CD8-positive, alpha-beta memory T cell (primary cell): ENCODE data around the gene DPF1. TPM values are rescaled to one million over a fixed set of nuclear protein-coding genes. Genes with fewer than 3 reads are reported as not detected.
"Not testable (repeated sequence)": the region's sequence is repeated elsewhere in the genome, so short reads cannot be mapped to it uniquely, and the experiment has no call there.

Source experiments
- CTCF ChIA-PET: fragments of 350-600 bp; sonication (Branson Sonifier 250); formaldehyde crosslinking; loops from one replicate; lab custom pipeline; 2021; ENCODE audit warnings: antibody characterized with exemption; lab: Charles Lee
- POLR2A ChIA-PET: fragments of 350-600 bp; sonication (Branson Sonifier 250); formaldehyde crosslinking; loops from one replicate; lab custom pipeline; 2021; ENCODE audit warnings: antibody characterized with exemption; lab: Charles Lee
- DNase-seq, 5 donors: peaks; one replicate each; pipeline versions ENCODE4 v3.0.0 to v3.0.0-alpha.2; 2020 to 2022; ENCODE audit warnings: mixed read lengths in 1 of 5
- H3K27ac ChIP-seq: one replicate; pipeline ENCODE4 v1.7.0; 2013; ENCODE audit warnings: low read depth, mild to moderate bottlenecking, low read length, moderate library complexity
- H3K27me3 ChIP-seq: 2 replicates; pipeline ENCODE4 v1.7.0; 2013; ENCODE audit warnings: low read length, mild to moderate bottlenecking; ENCODE audit not compliant: insufficient read depth, poor library complexity, severe bottlenecking
- H3K36me3 ChIP-seq: 2 replicates; pipeline ENCODE4 v1.7.0; 2013; ENCODE audit warnings: mild to moderate bottlenecking, low read length, moderate library complexity; ENCODE audit not compliant: insufficient read depth
- H3K4me1 ChIP-seq: 2 replicates; pipeline ENCODE4 v1.7.0; 2013; ENCODE audit warnings: mild to moderate bottlenecking, low read length, moderate library complexity; ENCODE audit not compliant: insufficient read depth
- H3K4me3 ChIP-seq: 2 replicates; pipeline ENCODE4 v1.7.0; 2013; ENCODE audit warnings: mild to moderate bottlenecking, low read length
- H3K9me3 ChIP-seq: 2 replicates; pipeline ENCODE4 v1.7.0; 2013; ENCODE audit warnings: mild to moderate bottlenecking, low read length
- H3K27ac Mint-ChIP-seq, 8 donors: one replicate each; pipeline ENCODE4 v1.8.0; 2020 to 2021; ENCODE audit warnings: mixed read lengths in 8 of 8, mild to moderate bottlenecking in 6 of 8, inconsistent platforms in 3 of 8, moderate library complexity in 3 of 8
- H3K27me3 Mint-ChIP-seq, 2 donors: one replicate each; pipeline ENCODE4 v1.8.0; 2020 to 2021; ENCODE audit warnings: mixed read lengths in 2 of 2, mild to moderate bottlenecking in 1 of 2, moderate library complexity in 1 of 2
- H3K36me3 Mint-ChIP-seq, 3 donors: one replicate each; pipeline ENCODE4 v1.8.0; 2020 to 2021; ENCODE audit warnings: mixed read lengths in 3 of 3, inconsistent platforms in 1 of 3, mild to moderate bottlenecking in 1 of 3
- H3K4me1 Mint-ChIP-seq, 3 donors: one replicate each; pipeline ENCODE4 v1.8.0; 2020 to 2021; ENCODE audit warnings: mixed read lengths in 3 of 3, inconsistent platforms in 1 of 3, mild to moderate bottlenecking in 1 of 3
- H3K4me3 Mint-ChIP-seq, 7 donors: one replicate each; pipeline ENCODE4 v1.8.0; 2020 to 2021; ENCODE audit warnings: mixed read lengths in 7 of 7, mild to moderate bottlenecking in 6 of 7, moderate library complexity in 4 of 7, inconsistent platforms in 2 of 7
- H3K9me3 Mint-ChIP-seq, 5 donors: one replicate each; pipeline ENCODE4 v1.8.0; 2020 to 2022; ENCODE audit warnings: mixed read lengths in 5 of 5, mild to moderate bottlenecking in 3 of 5, moderate library complexity in 2 of 5, inconsistent platforms in 1 of 5
- polyA plus RNA-seq: library from polyadenylated mRNA; unstranded; fragments of 300-500 nt; fragmentation: Illumina TruSeq; gene quantifications from one replicate; pipeline ENCODE4 v1.2.3, GENCODE V29; 2021
- total RNA-seq, 2 experiments: library from RNA; stranded (reverse); gene quantifications; one replicate each; pipeline ENCODE4 v1.2.3, GENCODE V29; 2021

The DPF1 gene
- total and polyA plus RNA-seq, 3 experiments from 2014 or later = 0.78 to 1.1 TPM; not detected in 1

DNA sequence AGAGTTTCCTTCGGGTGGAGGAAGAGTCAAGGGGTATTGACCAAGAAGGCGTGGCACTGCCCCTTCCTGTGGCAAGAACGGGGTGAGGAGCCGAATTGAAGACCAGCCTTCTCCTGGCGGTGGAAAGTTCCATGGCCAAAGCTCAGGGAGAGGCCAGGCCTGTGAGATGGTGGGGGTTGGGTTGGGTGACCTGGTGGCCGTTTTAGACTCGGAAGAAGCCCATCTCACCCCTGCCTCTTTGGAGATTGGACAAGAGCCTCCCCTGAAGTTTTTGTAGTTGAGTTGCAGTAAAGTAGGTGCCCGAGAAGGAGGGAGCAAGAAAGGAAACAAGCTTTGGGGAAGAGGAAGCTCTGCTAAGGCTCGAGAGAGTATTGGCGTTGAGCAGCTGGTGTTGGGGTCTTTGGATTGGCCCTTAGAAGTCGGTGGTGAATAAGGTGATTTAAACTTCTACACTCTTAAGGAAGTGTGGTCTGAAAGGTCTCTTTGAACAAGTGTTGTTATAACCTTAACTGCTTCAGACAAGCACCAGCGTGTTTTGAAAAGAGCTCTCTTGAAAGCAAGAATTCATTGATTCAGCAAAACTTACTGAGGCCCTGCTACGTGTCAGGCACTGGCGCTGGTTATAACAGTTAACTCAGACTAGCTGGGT, 41.3 kb upstream of the DPF1 start:
- CTCF ChIA-PET = interaction anchor here (0.7 to 1.2 kb wide), 2 partner anchors 50 to 109 kb away, joined by 4 read pairs; partner anchors contain the start of gene PSMD8
- H3K27ac ChIP-seq = no peak overlapping the region

DNA sequence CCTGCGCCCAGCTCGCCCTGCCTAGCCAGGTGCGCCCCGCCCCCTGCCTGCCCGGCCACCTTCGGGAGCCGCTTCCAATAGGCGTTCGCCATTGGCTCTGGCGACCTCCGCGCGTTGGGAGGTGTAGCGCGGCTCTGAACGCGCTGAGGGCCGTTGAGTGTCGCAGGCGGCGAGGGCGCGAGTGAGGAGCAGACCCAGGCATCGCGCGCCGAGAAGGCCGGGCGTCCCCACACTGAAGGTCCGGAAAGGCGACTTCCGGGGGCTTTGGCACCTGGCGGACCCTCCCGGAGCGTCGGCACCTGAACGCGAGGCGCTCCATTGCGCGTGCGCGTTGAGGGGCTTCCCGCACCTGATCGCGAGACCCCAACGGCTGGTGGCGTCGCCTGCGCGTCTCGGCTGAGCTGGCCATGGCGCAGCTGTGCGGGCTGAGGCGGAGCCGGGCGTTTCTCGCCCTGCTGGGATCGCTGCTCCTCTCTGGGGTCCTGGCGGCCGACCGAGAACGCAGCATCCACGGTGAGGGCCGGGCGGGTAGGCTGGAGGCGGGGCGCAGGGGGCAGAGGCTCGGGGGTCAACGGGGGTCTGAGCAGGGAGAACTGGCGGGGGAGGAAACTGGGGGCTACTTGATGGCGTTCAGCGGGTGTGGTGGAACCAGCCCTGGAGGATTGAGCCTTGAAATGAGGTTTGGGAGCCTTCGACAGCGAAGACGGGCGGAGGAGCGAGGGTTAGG, 40.6 kb upstream of the DPF1 start, which contains the start of gene SPINT2:
SPINT2 (plus strand) TSS at position 88 of the 727 bp plus-strand sequence; CDS start at position 408, 320 bp downstream.
- peak in 2 of 5 donors; percentile 45 to 72 for DNase-seq
- Mint-ChIP-seq H3K4me1 (peaks cover 18 to 27% (median 19%) of the 10 kb centered on the region in 3 donors), H3K4me3 (peak within 1 kb of the TSS; percentile 76 to 91 (median 84)), H3K27ac (peak within 1 kb of the TSS in 7 of 8 donors; percentile 70 to 94 (median 84)), H3K27me3 (peaks cover 4 to 12% of the 10 kb centered on the region in 2 donors), H3K36me3 (no peaks in the 10 kb centered on the region), H3K9me3 (peaks cover 0 to 2% (median 0%) of the 10 kb centered on the region in 5 donors)
- Histone ChIP-seq H3K27me3 (no peaks in the 10 kb centered on the region), H3K4me3 (peak within 1 kb of the TSS; percentile 55), H3K36me3 (no peaks in the 10 kb centered on the region), H3K9me3 (no peaks in the 10 kb centered on the region), H3K4me1 (peaks cover 17% of the 10 kb centered on the region), H3K27ac (no peak within 1 kb of the TSS)
- CTCF ChIA-PET = interaction anchor here (0.7 to 2.0 kb wide), 3 partner anchors 20 to 110 kb away, joined by 4 to 7 read pairs (median 4); partner anchors contain the start of gene PSMD8
- POLR2A ChIA-PET = interaction anchor here (0.5 to 0.7 kb wide), 2 partner anchors 51 to 1182 kb away, joined by 3 to 9 read pairs; no protein-coding TSS in a partner anchor

More for the DNA sequence above, 41.3 kb upstream of the DPF1 start:
- Mint-ChIP-seq H3K4me3 (peak overlapping the region; percentile 64 to 91 (median 82)), H3K9me3 (peaks cover 0 to 2% (median 0%) of the 10 kb centered on the region in 5 donors), H3K27ac (peak overlapping the region in 5 of 8 donors; percentile 70 to 85 (median 77)), H3K4me1 (peaks cover 18 to 27% (median 19%) of the 10 kb centered on the region in 3 donors), H3K36me3 (no peaks in the 10 kb centered on the region), H3K27me3 (peaks cover 4 to 11% of the 10 kb centered on the region in 2 donors)
- DNase-seq = peak in 1 of 5 donors; percentile 57
- POLR2A ChIA-PET = no interaction called here
- H3K9me3 ChIP-seq = no peaks in the 10 kb centered on the region
- H3K4me1 ChIP-seq = peaks cover 17% of the 10 kb centered on the region
- no peaks in the 10 kb centered on the region for H3K36me3 ChIP-seq
- peak overlapping the region; percentile 48 for H3K4me3 ChIP-seq
- H3K27me3 ChIP-seq = no peaks in the 10 kb centered on the region

DNA sequence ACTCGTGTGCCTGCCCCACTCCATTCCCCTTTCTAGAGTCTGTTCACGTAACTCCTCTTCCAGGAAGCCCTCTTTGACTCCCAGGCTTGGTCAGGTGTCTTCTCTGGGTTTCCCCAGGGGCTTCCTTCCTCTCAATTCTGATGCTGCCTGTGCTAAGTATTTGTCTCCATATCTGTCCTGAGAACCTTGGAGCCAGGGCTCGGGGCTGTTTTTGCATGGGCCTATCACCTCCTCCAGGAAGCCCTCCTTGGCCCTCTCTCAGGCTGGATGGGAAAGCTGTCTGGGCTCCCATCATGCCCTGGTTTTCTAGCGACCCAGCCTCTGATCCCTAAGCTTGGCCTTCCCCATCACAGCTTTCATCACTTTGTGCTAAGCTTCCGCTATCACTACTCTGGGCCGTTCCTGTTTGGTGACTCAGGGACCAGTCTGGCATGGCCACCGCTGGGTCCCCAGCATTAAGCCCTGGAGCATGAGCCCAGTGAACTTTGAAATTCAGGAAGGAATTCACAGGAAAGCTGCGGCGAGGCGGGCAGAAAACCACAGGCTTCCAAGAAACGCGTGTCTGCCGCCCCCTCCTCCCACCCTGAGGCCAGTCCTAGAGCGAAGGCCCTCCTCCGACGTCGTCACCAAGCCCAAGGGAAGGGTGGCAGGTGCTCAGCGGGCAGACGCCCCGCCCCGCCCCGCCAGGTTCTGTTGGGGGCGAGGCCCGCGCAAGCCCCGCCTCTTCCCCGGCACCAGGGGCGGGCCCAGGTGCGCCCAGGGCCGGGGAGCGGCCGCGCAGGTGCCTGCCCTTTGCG, 39.9 kb upstream of the DPF1 start:
- ChIA-PET CTCF (interaction anchor here (2.0 kb wide), 1 partner anchor 20 kb away, joined by 7 read pairs; no protein-coding TSS in a partner anchor), POLR2A (interaction anchor here (0.5 to 0.7 kb wide), 2 partner anchors 51 to 1183 kb away, joined by 3 to 9 read pairs; no protein-coding TSS in a partner anchor)
- DNase-seq = peak; percentile 39 to 82 (median 73)
- Histone ChIP-seq H3K36me3 (no peaks in the 10 kb centered on the region), H3K27me3 (no peaks in the 10 kb centered on the region), H3K4me1 (peaks cover 17% of the 10 kb centered on the region), H3K9me3 (no peaks in the 10 kb centered on the region), H3K4me3 (peak overlapping the region; percentile 55), H3K27ac (no peak overlapping the region)
- peaks cover 0 to 2% (median 0%) of the 10 kb centered on the region in 5 donors for H3K9me3 Mint-ChIP-seq
- peaks cover 18 to 27% (median 19%) of the 10 kb centered on the region in 3 donors for H3K4me1 Mint-ChIP-seq
- H3K27ac Mint-ChIP-seq = peak overlapping the region in 6 of 8 donors; percentile 12 to 94 (median 70)
- peaks cover 8 to 15% of the 10 kb centered on the region in 2 donors for H3K27me3 Mint-ChIP-seq
- H3K36me3 Mint-ChIP-seq = no peaks in the 10 kb centered on the region
- peak overlapping the region; percentile 68 to 85 (median 80) for H3K4me3 Mint-ChIP-seq

DNA sequence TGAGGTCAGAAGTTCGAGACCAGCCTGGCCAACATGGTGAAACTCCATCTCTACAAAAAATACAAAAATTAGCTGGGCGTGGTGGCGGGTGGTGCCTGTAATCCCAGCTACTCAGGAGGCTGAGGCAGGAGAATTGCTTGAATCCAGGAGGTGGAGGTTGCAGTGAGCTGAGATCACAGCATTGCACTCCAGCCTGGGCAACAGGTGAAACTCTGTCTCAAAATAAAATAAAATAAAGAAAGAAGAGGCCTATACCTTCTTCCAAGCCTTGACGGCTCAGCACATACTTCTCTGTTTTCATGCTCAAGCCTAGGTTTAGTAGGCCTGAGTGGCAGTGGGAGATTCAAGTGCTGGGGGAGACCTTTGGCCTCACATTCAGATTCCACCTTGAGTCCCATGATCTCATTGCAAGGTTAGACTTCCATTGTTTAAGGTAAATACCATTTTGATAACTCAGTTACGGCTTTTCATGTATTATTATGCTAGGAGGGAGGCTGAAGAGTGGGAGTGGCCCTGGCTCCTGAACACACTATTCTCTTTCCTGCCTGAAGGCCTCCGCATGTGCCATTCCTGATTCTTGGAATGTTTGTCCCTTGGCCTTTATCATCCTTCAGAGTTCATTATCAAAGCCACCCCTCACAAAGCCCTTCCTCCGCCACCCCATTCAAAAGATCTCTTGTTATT, 38.7 kb upstream of the DPF1 start:
- peaks cover 12 to 16% of the 10 kb centered on the region in 2 donors for H3K27me3 Mint-ChIP-seq
- H3K4me1 Mint-ChIP-seq = peaks cover 18 to 27% (median 18%) of the 10 kb centered on the region in 3 donors
- ChIA-PET POLR2A (no interaction called here), CTCF (interaction anchor here (2.0 kb wide), 1 partner anchor 19 kb away, joined by 7 read pairs; no protein-coding TSS in a partner anchor)
- H3K4me3 Mint-ChIP-seq = peak overlapping the region; percentile 9 to 51 (median 18)
- H3K36me3 Mint-ChIP-seq = no peaks in the 10 kb centered on the region
- no peak overlapping the region for H3K4me3 ChIP-seq
- no peaks in the 10 kb centered on the region for H3K27me3 ChIP-seq
- H3K27ac ChIP-seq = no peak overlapping the region
- H3K9me3 Mint-ChIP-seq = peaks cover 0 to 2% (median 0%) of the 10 kb centered on the region in 5 donors
- no peaks in the 10 kb centered on the region for H3K36me3 ChIP-seq
- peaks cover 17% of the 10 kb centered on the region for H3K4me1 ChIP-seq
- H3K27ac Mint-ChIP-seq = peak overlapping the region in 2 of 8 donors; percentile 64
- no peak for DNase-seq
- H3K9me3 ChIP-seq = no peaks in the 10 kb centered on the region

DNA sequence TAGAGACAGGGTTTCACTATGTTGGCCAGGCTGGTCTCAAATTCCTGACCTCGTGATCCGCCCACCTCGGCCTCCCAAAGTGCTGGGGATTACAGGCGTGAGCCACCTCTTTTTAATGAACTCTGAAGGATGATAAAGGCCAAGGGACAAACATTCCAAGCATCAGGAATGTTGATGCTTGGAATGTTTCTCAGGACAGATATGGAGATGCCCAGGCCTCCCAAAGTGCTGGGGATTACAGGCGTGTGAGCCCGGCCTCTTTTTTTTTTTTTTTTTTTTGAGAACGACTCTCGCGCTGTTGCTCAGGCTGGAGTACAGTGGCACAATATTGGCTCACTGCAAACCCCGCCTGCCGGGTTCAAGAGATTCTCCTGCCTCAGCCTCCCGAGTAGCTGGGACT, 37.9 kb upstream of the DPF1 start:
- POLR2A ChIA-PET = not testable (repeated sequence)
- H3K27me3 Mint-ChIP-seq = peaks cover 15 to 21% of the 10 kb centered on the region in 2 donors

DNA sequence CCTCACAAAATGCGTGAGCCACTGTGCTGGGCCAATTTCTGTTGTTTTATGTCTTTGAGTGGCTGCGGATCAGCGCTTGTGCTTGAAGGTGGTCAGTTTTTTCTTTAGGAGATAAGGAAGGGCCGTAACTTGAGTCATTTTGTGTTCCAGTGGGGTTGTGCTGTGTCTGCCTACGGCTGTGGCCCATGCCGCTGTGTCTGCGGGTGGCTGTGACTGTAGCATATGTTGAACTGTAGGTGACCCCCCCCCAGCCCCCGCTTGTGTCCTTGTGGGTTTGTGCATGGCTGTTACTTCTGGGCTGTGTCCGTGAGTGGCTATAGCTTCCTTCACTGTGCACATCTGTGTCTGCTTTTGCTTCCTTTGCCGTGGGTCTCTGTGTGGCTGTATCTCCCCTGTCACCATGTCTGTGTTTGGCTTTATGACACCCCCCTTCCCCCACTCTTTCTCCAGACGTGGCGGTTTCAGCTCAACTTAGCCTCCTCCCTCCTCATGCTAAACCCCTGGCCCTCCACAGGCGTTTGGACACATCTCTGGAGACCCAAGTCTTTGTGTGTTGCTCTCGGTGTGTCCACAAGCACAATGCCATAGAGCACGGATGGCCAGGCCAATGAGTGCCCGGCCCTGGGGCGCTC, 31.5 kb upstream of the DPF1 start:
- Histone ChIP-seq H3K36me3 (no peaks in the 10 kb centered on the region), H3K27me3 (no peaks in the 10 kb centered on the region), H3K4me3 (no peak overlapping the region), H3K27ac (peak overlapping the region; percentile 57), H3K4me1 (no peaks in the 10 kb centered on the region), H3K9me3 (no peaks in the 10 kb centered on the region)
- ChIA-PET POLR2A (no interaction called here), CTCF (no interaction called here)
- peaks cover 0 to 6% (median 0%) of the 10 kb centered on the region in 3 donors for H3K4me1 Mint-ChIP-seq
- no peak overlapping the region for H3K4me3 Mint-ChIP-seq
- H3K27me3 Mint-ChIP-seq = peaks cover 33 to 42% of the 10 kb centered on the region in 2 donors
- no peaks in the 10 kb centered on the region for H3K36me3 Mint-ChIP-seq
- no peaks in the 10 kb centered on the region for H3K9me3 Mint-ChIP-seq
- DNase-seq = no peak
- H3K27ac Mint-ChIP-seq = peak overlapping the region in 1 of 8 donors; percentile 36

More for the DNA sequence above, 37.9 kb upstream of the DPF1 start:
- H3K27me3 ChIP-seq, H3K27ac ChIP-seq, H3K4me3 ChIP-seq, H3K4me3 Mint-ChIP-seq, DNase-seq, H3K9me3 ChIP-seq, H3K9me3 Mint-ChIP-seq, H3K36me3 Mint-ChIP-seq, CTCF ChIA-PET, H3K36me3 ChIP-seq, H3K27ac Mint-ChIP-seq: not testable (repeated sequence)
- peaks cover 18 to 21% (median 18%) of the 10 kb centered on the region in 3 donors for H3K4me1 Mint-ChIP-seq
- peaks cover 17% of the 10 kb centered on the region for H3K4me1 ChIP-seq
